RCC 7860 (cell line): Measurements from ENCODE around the gene KRTAP3-3.
"Not testable (repeated sequence)": the region's sequence is repeated elsewhere in the genome, so short reads cannot be mapped to it uniquely, and the experiment has no call there.

ENCODE experiments used
- DNase-seq: peaks from one replicate; pipeline ENCODE4 v3.0.0-alpha.2; 2015; ENCODE audit warnings: low spot score
- FAIRE-seq: peaks from 2 replicates; lab custom pipeline; 2012; peaks lifted over from hg19 to GRCh38; lab: Jason Lieb, UNC

Gene KRTAP3-3

GRCh38 chr17:40993839-40994238, at the start of gene KRTAP3-3:
Gene KRTAP3-3, minus strand, starts transcription at chr17:40994164. Its CDS starts 67 bp downstream, at chr17:40994097.
- DNase-seq (no peak), FAIRE-seq (no peak)

- no peak for FAIRE-seq
- DNase-seq: no peak
Observed at GRCh38 chr17:41042953-41043352, 49.0 kb upstream of the KRTAP3-3 start.

- FAIRE-seq, DNase-seq: not testable (repeated sequence)
Observed at GRCh38 chr17:41040783-41041571, 47.0 kb upstream of the KRTAP3-3 start, which contains the start of gene KRTAP1-1. Gene KRTAP1-1, minus strand, starts transcription at chr17:41041450. Its CDS starts 53 bp downstream, at chr17:41041397.

- DNase-seq (no peak), FAIRE-seq (no peak)
Observed at GRCh38 chr17:41037853-41038350, 43.9 kb upstream of the KRTAP3-3 start.

GRCh38 chr17:41034346-41034935, 40.5 kb upstream of the KRTAP3-3 start, which contains the start of gene KRTAP1-3:
Gene KRTAP1-3, minus strand, starts transcription at chr17:41034874. Its CDS starts 53 bp downstream, at chr17:41034821.
- not testable (repeated sequence) for FAIRE-seq, DNase-seq

- DNase-seq: no peak
- no peak for FAIRE-seq
Observed at GRCh38 chr17:41029633-41030245, 35.8 kb upstream of the KRTAP3-3 start, which contains the start of gene KRTAP1-4. Gene KRTAP1-4, minus strand, starts transcription at chr17:41030195. Its CDS starts 117 bp downstream, at chr17:41030078.

- FAIRE-seq: no peak
- DNase-seq: no peak
Observed at GRCh38 chr17:41026715-41027471, 32.9 kb upstream of the KRTAP3-3 start, which contains the start of gene KRTAP1-5. Gene KRTAP1-5, minus strand, starts transcription at chr17:41027208. Its CDS starts 53 bp downstream, at chr17:41027155.

GRCh38 chr17:41024697-41025096, 30.7 kb upstream of the KRTAP3-3 start:
- no peak for FAIRE-seq
- no peak for DNase-seq

- no peak for FAIRE-seq
- DNase-seq: no peak
Observed at GRCh38 chr17:41020336-41020735, 26.4 kb upstream of the KRTAP3-3 start.

GRCh38 chr17:41019415-41019814, 25.5 kb upstream of the KRTAP3-3 start:
- FAIRE-seq (no peak), DNase-seq (no peak)

GRCh38 chr17:41018541-41018940, 24.6 kb upstream of the KRTAP3-3 start:
- FAIRE-seq (no peak), DNase-seq (no peak)

GRCh38 chr17:41016578-41017215, 22.7 kb upstream of the KRTAP3-3 start:
- FAIRE-seq: no peak
- no peak for DNase-seq

- no peak for DNase-seq
Observed at GRCh38 chr17:41015454-41015853, 21.5 kb upstream of the KRTAP3-3 start.

GRCh38 chr17:41013606-41014005, 19.6 kb upstream of the KRTAP3-3 start:
- FAIRE-seq: no peak
- DNase-seq: no peak

More at GRCh38 chr17:41015454-41015853, 21.5 kb upstream of the KRTAP3-3 start:
- FAIRE-seq: no peak

- DNase-seq (no peak), FAIRE-seq (no peak)
Observed at GRCh38 chr17:41013181-41013580, 19.2 kb upstream of the KRTAP3-3 start.

- no peak for DNase-seq
Observed at GRCh38 chr17:41012326-41013120, 18.6 kb upstream of the KRTAP3-3 start.

GRCh38 chr17:41010441-41010840, 16.5 kb upstream of the KRTAP3-3 start:
- DNase-seq: no peak
- no peak for FAIRE-seq

More at GRCh38 chr17:41012326-41013120, 18.6 kb upstream of the KRTAP3-3 start:
- no peak for FAIRE-seq

- FAIRE-seq: no peak
- no peak for DNase-seq
Observed at GRCh38 chr17:41009936-41010335, 16.0 kb upstream of the KRTAP3-3 start.

GRCh38 chr17:41009301-41009760, 15.4 kb upstream of the KRTAP3-3 start:
- FAIRE-seq: no peak

More at GRCh38 chr17:41009301-41009760, 15.4 kb upstream of the KRTAP3-3 start:
- no peak for DNase-seq
